C4-2B (cell line): ENCODE results near the gene CERS2.

Experiments
- H3K27ac ChIP-seq: fragments of 450-650 bp; 2 replicates; pipeline ENCODE4 v1.5.1; 2017
- ZFX ChIP-seq: fragments of 450-650 bp; IDR thresholded peaks from 2 replicates; pipeline ENCODE4 v1.6.1; 2017
- TF ChIP-seq, protein P1 (sequence below): fragments of 450-650 bp; conservative IDR thresholded peaks from 2 replicates; pipeline ENCODE4 v1.5.1; 2017; ENCODE audit warnings: mild to moderate bottlenecking

Gene CERS2

DNA sequence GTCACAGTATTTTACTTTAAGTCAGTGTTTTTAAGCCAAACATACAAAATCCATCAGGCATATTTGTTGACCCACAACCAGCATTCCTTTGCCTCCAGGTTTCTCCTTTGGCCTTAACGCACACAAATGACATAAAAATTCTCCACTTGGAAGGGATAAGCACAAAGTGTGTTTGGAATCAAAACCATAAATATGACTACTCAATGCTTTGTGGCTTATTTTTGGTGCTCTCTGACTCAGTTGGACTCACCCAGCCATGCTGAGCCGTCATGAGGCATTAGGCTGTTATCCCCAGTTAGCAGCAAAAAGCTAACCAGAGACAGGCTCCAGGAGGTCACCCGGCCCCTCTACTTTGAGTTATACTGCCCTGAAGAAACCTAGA, 34.6 kb upstream of the CERS2 start:
- H3K27ac ChIP-seq: peak overlapping the region; percentile 73
- TF ChIP-seq, protein P1, sequence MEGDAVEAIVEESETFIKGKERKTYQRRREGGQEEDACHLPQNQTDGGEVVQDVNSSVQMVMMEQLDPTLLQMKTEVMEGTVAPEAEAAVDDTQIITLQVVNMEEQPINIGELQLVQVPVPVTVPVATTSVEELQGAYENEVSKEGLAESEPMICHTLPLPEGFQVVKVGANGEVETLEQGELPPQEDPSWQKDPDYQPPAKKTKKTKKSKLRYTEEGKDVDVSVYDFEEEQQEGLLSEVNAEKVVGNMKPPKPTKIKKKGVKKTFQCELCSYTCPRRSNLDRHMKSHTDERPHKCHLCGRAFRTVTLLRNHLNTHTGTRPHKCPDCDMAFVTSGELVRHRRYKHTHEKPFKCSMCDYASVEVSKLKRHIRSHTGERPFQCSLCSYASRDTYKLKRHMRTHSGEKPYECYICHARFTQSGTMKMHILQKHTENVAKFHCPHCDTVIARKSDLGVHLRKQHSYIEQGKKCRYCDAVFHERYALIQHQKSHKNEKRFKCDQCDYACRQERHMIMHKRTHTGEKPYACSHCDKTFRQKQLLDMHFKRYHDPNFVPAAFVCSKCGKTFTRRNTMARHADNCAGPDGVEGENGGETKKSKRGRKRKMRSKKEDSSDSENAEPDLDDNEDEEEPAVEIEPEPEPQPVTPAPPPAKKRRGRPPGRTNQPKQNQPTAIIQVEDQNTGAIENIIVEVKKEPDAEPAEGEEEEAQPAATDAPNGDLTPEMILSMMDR: no peak
- no peak for TF ChIP-seq ZFX

DNA sequence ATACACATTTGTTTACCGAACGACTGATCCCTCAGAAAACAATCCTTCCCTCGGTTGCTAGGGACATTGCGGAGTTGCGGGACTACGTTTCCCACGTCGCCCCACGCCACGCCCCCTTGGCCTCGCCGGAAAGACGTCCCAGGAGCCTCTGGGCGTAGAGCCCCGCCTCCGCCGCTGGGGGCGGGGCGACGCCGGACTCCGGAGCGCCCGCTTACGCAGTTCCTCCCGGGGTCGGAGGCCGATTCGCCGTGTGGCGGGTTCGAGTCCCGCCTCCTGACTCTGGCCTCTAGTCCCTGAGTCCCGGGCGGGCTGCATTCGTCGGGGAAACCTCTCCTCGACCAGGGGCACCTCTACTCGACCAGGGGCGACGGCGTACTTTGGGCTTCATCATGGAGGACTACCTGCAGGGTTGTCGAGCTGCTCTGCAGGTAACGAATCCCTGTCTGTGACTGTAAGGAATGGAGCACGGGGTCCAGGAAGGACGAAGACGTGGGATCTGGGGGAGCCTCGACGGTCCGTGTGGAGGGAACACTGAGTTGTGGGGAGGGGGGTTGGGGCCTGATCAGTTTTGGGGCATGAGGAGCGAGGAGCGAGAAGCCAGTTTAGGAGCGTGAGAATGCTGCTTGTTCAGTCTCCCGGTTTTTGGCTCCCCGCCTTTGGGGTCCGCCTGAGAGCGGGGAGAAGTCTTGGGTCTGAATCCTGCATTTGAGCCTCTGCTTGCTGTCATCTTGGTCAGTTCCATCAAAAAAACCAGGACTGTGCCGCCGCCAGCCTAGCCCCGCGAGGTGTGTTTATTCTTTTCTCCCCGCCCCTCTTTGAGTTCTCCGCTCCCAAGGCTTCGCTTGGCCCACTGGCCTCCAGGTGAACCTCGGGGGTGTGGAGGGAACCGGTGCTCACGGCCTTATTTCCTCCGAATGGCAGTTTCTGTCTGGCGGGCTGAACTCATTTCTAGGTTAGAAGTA, 33.9 kb upstream of the CERS2 start, which contains the start of gene PRUNE1:
Gene PRUNE1 (plus strand): TSS at position 206 of the 962 bp plus-strand sequence. CDS start 184 bp downstream, at position 390.
- TF ChIP-seq, protein P1: no peak
- TF ChIP-seq ZFX: no peak

DNA sequence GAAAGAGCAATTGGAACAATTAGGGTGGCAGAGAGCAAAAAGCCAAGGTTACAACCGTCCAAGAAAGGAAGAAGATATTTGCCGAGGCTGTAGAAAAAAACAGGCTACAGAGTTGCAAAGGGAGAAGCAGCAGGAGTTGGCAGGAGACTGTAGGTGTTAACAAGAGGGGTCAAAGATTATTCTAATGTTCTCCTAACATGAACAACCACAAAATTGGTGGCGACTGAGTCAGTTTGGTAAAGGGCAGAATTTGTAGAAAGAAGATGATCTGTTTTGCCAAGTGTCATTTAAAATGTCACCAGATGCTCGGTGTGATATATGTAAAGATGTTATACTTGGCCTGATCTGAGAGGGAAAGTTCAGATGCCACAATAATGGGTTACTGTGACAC, 33.2 kb upstream of the CERS2 start:
- peak overlapping the region; percentile 73 for H3K27ac ChIP-seq
- TF ChIP-seq, protein P1: no peak
- no peak for TF ChIP-seq ZFX

More for the DNA sequence above, 33.9 kb upstream of the CERS2 start, which contains the start of gene PRUNE1:
- H3K27ac ChIP-seq: peak within 1 kb of the TSS; percentile 73

DNA sequence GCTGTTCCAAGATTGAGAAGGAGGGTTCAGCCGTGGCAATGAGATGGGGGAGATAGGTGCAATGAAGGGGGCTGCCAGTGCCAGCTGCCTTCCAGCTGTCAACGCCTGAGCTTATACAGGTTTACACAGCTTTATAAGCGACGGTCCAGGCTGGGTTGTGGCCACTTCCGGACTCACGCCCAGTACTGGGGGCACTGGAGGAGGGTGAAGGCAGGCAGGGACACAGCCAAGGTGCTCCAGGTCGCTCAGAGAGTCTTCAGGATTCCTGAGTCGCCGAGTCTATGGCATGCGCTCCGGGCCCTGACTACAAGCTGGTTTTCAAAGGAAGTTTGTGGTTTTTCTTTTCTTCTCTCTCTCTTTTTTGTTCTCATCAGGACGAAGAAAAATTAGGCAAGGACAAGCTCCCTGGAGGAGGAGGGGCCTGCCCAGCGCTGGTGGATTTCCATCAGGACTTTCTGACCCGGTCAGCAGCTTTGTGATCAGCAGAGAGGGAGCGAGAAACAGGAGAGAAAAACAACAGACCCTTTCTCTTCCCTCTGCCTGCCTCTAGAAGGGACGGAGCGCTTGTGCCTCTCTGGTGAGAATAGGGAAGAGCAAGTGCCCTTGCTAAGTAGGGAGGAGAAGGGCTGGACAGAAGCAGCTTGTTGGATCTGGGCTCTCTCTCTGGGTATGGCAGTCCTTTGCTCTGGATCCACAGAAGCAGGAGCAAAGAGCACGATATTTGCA, 31.9 kb upstream of the CERS2 start, which contains the start of gene MINDY1:
Gene MINDY1 (minus strand): TSS at position 576 of the 726 bp plus-strand sequence. CDS start 4,285 bp downstream, outside the sequence.
- TF ChIP-seq, protein P1: no peak; the same call in 1 of the 2 replicates
- no peak for TF ChIP-seq ZFX
- peak within 1 kb of the TSS; percentile 49 for H3K27ac ChIP-seq

DNA sequence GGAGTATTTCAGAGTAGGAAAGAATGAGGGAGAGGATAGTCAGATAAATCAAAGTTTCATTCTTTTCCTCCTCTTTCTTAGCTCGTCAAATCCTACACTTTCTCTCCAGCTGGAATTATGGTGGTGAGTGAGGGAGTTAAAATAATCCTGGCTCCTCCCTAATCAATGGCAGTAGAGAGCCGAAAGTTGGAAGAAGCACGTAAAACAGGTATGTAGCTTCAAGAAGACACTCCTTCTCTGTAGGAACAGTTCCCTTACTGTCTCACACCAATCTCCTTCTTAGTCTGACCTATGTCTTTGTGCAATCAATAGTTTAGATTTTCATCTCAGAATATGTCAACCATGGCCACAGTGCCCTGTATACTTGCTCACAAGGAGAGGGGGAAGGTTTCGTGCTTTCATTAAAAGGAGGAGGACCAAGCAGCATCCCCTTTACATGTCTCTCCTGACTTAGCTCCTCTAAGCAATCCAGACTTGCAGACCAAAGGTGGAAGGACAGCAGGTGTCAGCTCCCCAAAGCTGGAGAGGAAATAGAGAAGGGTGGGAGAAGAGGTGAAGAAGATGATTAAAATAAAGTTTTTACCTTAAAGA, 31.2 kb upstream of the CERS2 start:
- H3K27ac ChIP-seq: peak overlapping the region; percentile 49

DNA sequence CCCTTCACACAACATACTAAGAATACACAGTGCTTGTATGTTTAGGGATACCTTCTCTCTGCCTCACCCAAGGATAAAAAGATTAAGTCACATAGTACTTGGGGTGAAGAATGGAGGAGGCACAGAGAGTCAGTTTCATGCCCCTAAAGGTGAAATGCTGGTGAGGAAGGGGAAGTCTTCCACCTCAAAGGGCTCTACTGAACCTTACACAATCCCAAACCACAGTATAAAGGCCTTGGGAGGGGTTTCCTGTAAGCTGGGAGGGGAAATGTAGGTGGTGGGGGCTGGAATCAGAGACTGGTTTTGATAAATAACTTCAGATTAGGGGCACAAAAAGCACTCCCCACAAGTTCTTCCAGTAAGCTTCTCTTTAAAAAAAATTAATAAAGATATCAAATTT, 28.5 kb upstream of the CERS2 start:
- H3K27ac ChIP-seq: no peak overlapping the region
- TF ChIP-seq, protein P1: no peak
- no peak for TF ChIP-seq ZFX

More for the DNA sequence above, 31.2 kb upstream of the CERS2 start:
- TF ChIP-seq, protein P1: no peak
- TF ChIP-seq ZFX: no peak
